Esophagus muscularis mucosa (tissue), 3 donors: ENCODE results near the gene TMEM141.

Experiments
- CTCF ChIP-seq, 3 experiments: fragments of 200-600 bp in 2 of 3; fragments of 450-650 bp in 1 of 3; sonication (generic) in 2 of 3; IDR thresholded peaks; one replicate each; pipeline ENCODE4 v1.5.1; 2017 to 2019; ENCODE audit warnings: antibody characterized with exemption in 3 of 3, mild to moderate bottlenecking in 2 of 3, moderate library complexity in 1 of 3
- POLR2A ChIP-seq: fragments of 450-650 bp; IDR thresholded peaks from one replicate; pipeline ENCODE4 v1.6.1; 2017; ENCODE audit warnings: antibody characterized with exemption, moderate library complexity, mild to moderate bottlenecking, low read depth
- POLR2AphosphoS5 ChIP-seq, 2 donors: sonication (generic); formaldehyde crosslinking; IDR thresholded peaks; one replicate each; pipeline ENCODE4 v1.6.1; 2017; ENCODE audit warnings: antibody characterized with exemption in 2 of 2

GRCh38 chr9:136831002-136831719, 40.0 kb downstream of the TMEM141 start:
- TF ChIP-seq CTCF (IDR thresholded peaks at IDR 0.05) (no peak), POLR2AphosphoS5 (IDR thresholded peaks at IDR 0.05) (no peak), POLR2A (no peak)
